GOT3 (cell line): ENCODE data around the gene ARRDC4.

Experiments used
- DNase-seq: peaks from one replicate; lab custom pipeline; 2025; ENCODE audit warnings: mixed read lengths; lab: John Stamatoyannopoulos, UW

The ARRDC4 gene

GRCh38 chr15:97998307-97999071, 38.0 kb downstream of the ARRDC4 start:
- DNase-seq: no peak

- no peak for DNase-seq
Measured at GRCh38 chr15:98000249-98001203, 40.0 kb downstream of the ARRDC4 start.

GRCh38 chr15:98001663-98002194, 41.2 kb downstream of the ARRDC4 start:
- DNase-seq: no peak

- DNase-seq: no peak
Measured at GRCh38 chr15:98002419-98002818, 41.9 kb downstream of the ARRDC4 start.

- DNase-seq: no peak
Measured at GRCh38 chr15:98002866-98003265, 42.4 kb downstream of the ARRDC4 start.

GRCh38 chr15:98003518-98003917, 43.0 kb downstream of the ARRDC4 start:
- no peak for DNase-seq

- no peak for DNase-seq
Measured at GRCh38 chr15:98003996-98004395, 43.5 kb downstream of the ARRDC4 start.

- no peak for DNase-seq
Measured at GRCh38 chr15:98005659-98006058, 45.2 kb downstream of the ARRDC4 start.

GRCh38 chr15:98009169-98009568, 48.7 kb downstream of the ARRDC4 start:
- DNase-seq: no peak

- DNase-seq: no peak
Measured at GRCh38 chr15:98009971-98010370, 49.5 kb downstream of the ARRDC4 start.

- DNase-seq: no peak
Measured at GRCh38 chr15:98012354-98012753, 51.9 kb downstream of the ARRDC4 start.

- no peak for DNase-seq
Measured at GRCh38 chr15:98013631-98014030, 53.1 kb downstream of the ARRDC4 start.

- DNase-seq: no peak
Measured at GRCh38 chr15:98017150-98017964, 56.9 kb downstream of the ARRDC4 start.

GRCh38 chr15:98018761-98019351, 58.4 kb downstream of the ARRDC4 start:
- no peak for DNase-seq
